GM18499 (cell line): ENCODE measurements around the gene NUP98.
"Not testable (repeated sequence)": the region's sequence is repeated elsewhere in the genome, so short reads cannot be mapped to it uniquely, and the experiment has no call there.

Source experiments
- ATAC-seq: cut with Tn5 transposase; IDR thresholded peaks from one replicate; pipeline ENCODE4 v1.9.1; 2021; ENCODE audit warnings: moderate number of reproducible peaks; ENCODE audit not compliant: insufficient read depth, unreplicated experiment

The NUP98 gene

GRCh38 chr11:3652514-3652913, 144.8 kb downstream of the NUP98 start:
- ATAC-seq: not testable (repeated sequence)

- not testable (repeated sequence) for ATAC-seq
These were observed 148.0 kb downstream of the NUP98 start for GRCh38 chr11:3649374-3649773.

- ATAC-seq: not testable (repeated sequence)
These were observed 148.5 kb downstream of the NUP98 start for GRCh38 chr11:3648843-3649242.

- ATAC-seq: no peak
These were observed 151.8 kb downstream of the NUP98 start for GRCh38 chr11:3645552-3645951.

GRCh38 chr11:3644817-3645235, 152.5 kb downstream of the NUP98 start, which contains the start of gene ART1:
Gene ART1, plus strand, starts transcription at chr11:3645128. Its CDS starts 14,086 bp downstream, at chr11:3659214.
- ATAC-seq: no peak

- not testable (repeated sequence) for ATAC-seq
These were observed 154.2 kb downstream of the NUP98 start for GRCh38 chr11:3643102-3643546.

GRCh38 chr11:3642071-3642951, 155.0 kb downstream of the NUP98 start:
- no peak for ATAC-seq

GRCh38 chr11:3641701-3642070, 155.7 kb downstream of the NUP98 start, which contains the start of gene ART5:
Gene ART5, minus strand, starts transcription at chr11:3641992. Its CDS starts 130 bp downstream, at chr11:3641862.
- no peak for ATAC-seq

GRCh38 chr11:3641191-3641590, 156.2 kb downstream of the NUP98 start:
- ATAC-seq: no peak

GRCh38 chr11:3639841-3640240, 157.5 kb downstream of the NUP98 start:
- no peak for ATAC-seq

- ATAC-seq: no peak
These were observed 158.8 kb downstream of the NUP98 start for GRCh38 chr11:3638513-3638912.

- no peak for ATAC-seq
These were observed 160.2 kb downstream of the NUP98 start for GRCh38 chr11:3637201-3637600.

- no peak for ATAC-seq
These were observed 161.5 kb downstream of the NUP98 start for GRCh38 chr11:3635641-3636375.

GRCh38 chr11:3632070-3632660, 165.2 kb downstream of the NUP98 start:
- ATAC-seq: no peak

GRCh38 chr11:3631331-3631730, 166.0 kb downstream of the NUP98 start:
- no peak for ATAC-seq

- ATAC-seq: no peak
These were observed 170.1 kb downstream of the NUP98 start for GRCh38 chr11:3627291-3627690.

- ATAC-seq: no peak
These were observed 170.9 kb downstream of the NUP98 start for GRCh38 chr11:3626250-3626960.
